K562 (cell line): ENCODE measurements around the gene ZFYVE16. TPM values are rescaled to one million over a fixed set of nuclear protein-coding genes. Genes with fewer than 3 reads are reported as not detected.

ENCODE experiments used
- ATAC-seq: fragments of 200-7000 bp; cut with Tn5 transposase; 3 replicates; pipeline ENCODE4 v1.9.1; 2020; ENCODE audit warnings: moderate library complexity
- BruUV-seq: library from RNA; stranded (reverse); fragments of 400-500 nt; replicated peaks from 2 replicates; lab custom pipeline; 2021; lab: Mats Ljungman, UMichigan
- CTCF ChIA-PET: fragments of 300-600 bp; formaldehyde crosslinking; extraction: SDS; loops from one replicate; lab custom pipeline; 2021; ENCODE audit warnings: low intra/inter-chr PET ratio; lab: Yijun Ruan, JAX
- POLR2A ChIA-PET: fragments of 300-600, 350-650 bp; sonication (Branson Sonifier 250); formaldehyde crosslinking; extraction: SDS; loops from one replicate; lab custom pipeline; 2021; ENCODE audit warnings: antibody characterized with exemption, inconsistent platforms; lab: Yijun Ruan, JAX
- DNase-seq, 4 experiments: peaks; one replicate each; pipeline versions ENCODE4 v3.0.0 to v3.0.0-alpha.2; 2011 to 2018; ENCODE audit warnings: low spot score in 3 of 4, mixed read lengths in 3 of 4; ENCODE audit errors: extremely low read depth in 1 of 4
- FAIRE-seq: peaks from 2 replicates; lab custom pipeline; 2011; peaks lifted over from hg19 to GRCh38; lab: Jason Lieb, UNC
- H2AFZ ChIP-seq: 2 replicates; pipeline ENCODE4 v1.6.0; 2011; ENCODE audit warnings: low read depth, low read length, control low read depth, inconsistent platforms
- H3K27ac ChIP-seq: fragments of 200-600 bp; 3 replicates; pipeline ENCODE4 v1.8.0; 2011; ENCODE audit warnings: low read depth, mild to moderate bottlenecking, control low read depth, inconsistent platforms, low read length, moderate library complexity, mixed read lengths; ENCODE audit errors: extremely low read depth
- H3K27me3 ChIP-seq, 2 experiments: fragments of 300-600 bp in 1 of 2; 2 replicates in 1 of 2; 3 replicates in 1 of 2; pipeline versions ENCODE4 v1.6.0 to v1.8.0; 2011; ENCODE audit warnings: inconsistent platforms in 2 of 2, low read length in 2 of 2, mild to moderate bottlenecking in 1 of 2, mixed read lengths in 1 of 2, moderate library complexity in 1 of 2; ENCODE audit not compliant: control insufficient read depth in 2 of 2, insufficient read depth in 2 of 2
- H3K36me3 ChIP-seq: fragments of 300-600 bp; 3 replicates; pipeline ENCODE4 v1.8.0; 2011; ENCODE audit warnings: mild to moderate bottlenecking, low read length, inconsistent platforms; ENCODE audit not compliant: control insufficient read depth, insufficient read depth
- H3K4me1 ChIP-seq, 2 experiments: fragments of 200-600 bp in 1 of 2; replicated peaks in 1 of 2; 2 replicates in 1 of 2; 3 replicates in 1 of 2; pipeline versions ENCODE4 v1.5.1 to v1.8.0; 2011; ENCODE audit warnings: inconsistent platforms in 2 of 2, low read length in 2 of 2, mild to moderate bottlenecking in 1 of 2, mixed read lengths in 1 of 2, moderate library complexity in 1 of 2; ENCODE audit not compliant: control insufficient read depth in 2 of 2, insufficient read depth in 2 of 2
- H3K4me2 ChIP-seq: 2 replicates; pipeline ENCODE4 v1.6.1; 2011; ENCODE audit warnings: low read length, control low read depth, inconsistent platforms, mixed read lengths; ENCODE audit not compliant: insufficient read depth
- H3K4me3 ChIP-seq: fragments of 200-600 bp; sonication (generic), shearing (Covaris generic); 2 replicates; pipeline ENCODE4 v1.5.1; 2016; ENCODE audit warnings: control low read depth, inconsistent platforms
- H3K79me2 ChIP-seq: fragments of 200-600 bp; 3 replicates; pipeline ENCODE4 v1.8.0; 2011; ENCODE audit warnings: low read length, inconsistent platforms; ENCODE audit not compliant: control insufficient read depth, insufficient read depth
- H3K9ac ChIP-seq, 2 experiments: 2 replicates each; pipeline versions ENCODE4 v1.6.0 to v1.6.1; 2011; ENCODE audit warnings: low read depth in 2 of 2, low read length in 2 of 2, control low read depth in 1 of 2, inconsistent platforms in 1 of 2, mild to moderate bottlenecking in 1 of 2, mixed read lengths in 1 of 2; ENCODE audit not compliant: insufficient read depth in 1 of 2
- H3K9me1 ChIP-seq: one replicate; pipeline ENCODE4 v1.6.0; 2011; ENCODE audit warnings: inconsistent platforms, mild to moderate bottlenecking, low read length, moderate library complexity; ENCODE audit not compliant: control insufficient read depth, insufficient read depth
- H3K9me3 ChIP-seq: replicated peaks from 2 replicates; pipeline ENCODE4 v1.5.1; 2011; ENCODE audit warnings: low read depth, low read length, inconsistent platforms; ENCODE audit not compliant: control insufficient read depth, insufficient read depth
- H4K20me1 ChIP-seq: replicated peaks from 2 replicates; pipeline ENCODE4 v1.6.1; 2011; ENCODE audit warnings: low read length, inconsistent platforms, mixed read lengths; ENCODE audit not compliant: control insufficient read depth, insufficient read depth
- ADNP ChIP-seq: fragments of 200-800 bp; sonication (Bioruptor generic); IDR thresholded peaks from 2 replicates; pipeline ENCODE4 v1.6.1; 2016; ENCODE audit warnings: missing genetic modification characterization, missing compliant biosample characterization
- CBX2 ChIP-seq: fragments of 200-600 bp; sonication (generic); IDR thresholded peaks from one replicate; pipeline ENCODE4 v1.6.1; 2012; ENCODE audit warnings: mild to moderate bottlenecking, low read length, inconsistent platforms; ENCODE audit not compliant: insufficient read depth, poor library complexity, severe bottlenecking
- TGIF2 ChIP-seq: sonication (generic); formaldehyde crosslinking; IDR thresholded peaks from 2 replicates; pipeline ENCODE4 v1.8.1; 2022; ENCODE audit warnings: mild to moderate bottlenecking, missing genetic modification reagents, moderate library complexity
- ZFPM2 ChIP-seq: fragments of 250-450 bp; sonication (Bioruptor Pico); IDR thresholded peaks from 2 replicates; pipeline ENCODE4 v1.5.1; 2022; ENCODE audit warnings: mild to moderate bottlenecking
- ZNF583 ChIP-seq: fragments of 250-450 bp; sonication (Bioruptor Pico); IDR thresholded peaks from 2 replicates; pipeline ENCODE4 v1.4.0; 2020
- ZNF644 ChIP-seq: fragments of 200-800 bp; sonication (Bioruptor generic); IDR thresholded peaks from 2 replicates; pipeline ENCODE4 v1.6.1; 2016; ENCODE audit warnings: low read depth, missing genetic modification characterization, missing compliant biosample characterization
- ZNF780A ChIP-seq: fragments of 250-450 bp; sonication (Bioruptor Pico); IDR thresholded peaks from 2 replicates; pipeline ENCODE4 v1.5.0; 2021; ENCODE audit warnings: mild to moderate bottlenecking
- WGBS: fragments of 100-300 bp; shearing (Covaris generic); methylation state at CpG from one replicate; pipeline ENCODE4 v1.1.6; 2016; ENCODE audit warnings: low coverage, mixed read lengths; ENCODE audit not compliant: insufficient coverage; ENCODE audit errors: missing lambda C conversion rate; 5-methylcytosine and 5-hydroxymethylcytosine counted together
- in situ Hi-C: fragments of 300-500 bp; cut with MboI; formaldehyde crosslinking; loops from 4 replicates; pipeline ENCODE4 v1.15.0; 2018; ENCODE audit warnings: inconsistent platforms, mixed read lengths
- intact Hi-C: fragments of 100-400 bp; cut with micrococcal nuclease; formaldehyde crosslinking; loops from 2 replicates; pipeline ENCODE4 v1.14.2; 2022
- polyA plus RNA-seq, 8 experiments: library from polyadenylated mRNA; depleted of rRNA in 4 of 8; stranded (reverse) in 5 of 8; unstranded in 3 of 8; fragments of >200 nt; fragmentation: Nextera tagmentation in 2 of 8; fragmentation: Illumina TruSeq in 1 of 8; extraction: Ambion mirVana in 2 of 8; extraction: Trizol in 1 of 8; gene quantifications; 2 replicates each; pipeline versions ENCODE4 v1.2.1 to v1.2.3, GENCODE V29; 2011 to 2014; ENCODE audit warnings: inconsistent platforms in 1 of 8, missing spikeins in 1 of 8
- total RNA-seq, 7 experiments: library from RNA; depleted of rRNA in 6 of 7; stranded (reverse); fragments of >200 nt in 6 of 7; fragmentation: Illumina TruSeq in 2 of 7; extraction: Trizol in 2 of 7; gene quantifications; 2 replicates each; pipeline versions ENCODE4 v1.2.1 to v1.2.3, GENCODE V29; 2011 to 2021; ENCODE audit warnings: low replicate concordance in 1 of 7
- TF ChIP-seq, protein P1 (sequence below): fragments of 250-450 bp; sonication (Bioruptor Pico); IDR thresholded peaks from 2 replicates; pipeline ENCODE4 v1.4.0; 2020; ENCODE audit warnings: mild to moderate bottlenecking, moderate library complexity, borderline replicate concordance

The ZFYVE16 gene
- total and polyA plus RNA-seq, 9 of the 15 experiments (the other 6 are each of a cell fraction or from before 2014, with no cell fraction given) = 6.0 to 18.9 (median 12.5) TPM

GRCh38 chr5:80495891-80496290, 88.0 kb downstream of the ZFYVE16 start:
- no TSS peak for BruUV-seq
- WGBS = 3% methylated on average over 2 of the region's 2 CpGs
- in situ Hi-C loops = no loop called here
- ChIA-PET POLR2A (no interaction called here), CTCF (no interaction called here)
- no peak overlapping the region for H3K4me3 ChIP-seq
- H3K4me1 ChIP-seq = no peaks in the 10 kb centered on the region
- no peak for FAIRE-seq
- intact Hi-C loops = no loop called here
- H3K4me2 ChIP-seq = no peak overlapping the region
- H3K79me2 ChIP-seq = no peaks in the 10 kb centered on the region
- TF ChIP-seq, protein P1, sequence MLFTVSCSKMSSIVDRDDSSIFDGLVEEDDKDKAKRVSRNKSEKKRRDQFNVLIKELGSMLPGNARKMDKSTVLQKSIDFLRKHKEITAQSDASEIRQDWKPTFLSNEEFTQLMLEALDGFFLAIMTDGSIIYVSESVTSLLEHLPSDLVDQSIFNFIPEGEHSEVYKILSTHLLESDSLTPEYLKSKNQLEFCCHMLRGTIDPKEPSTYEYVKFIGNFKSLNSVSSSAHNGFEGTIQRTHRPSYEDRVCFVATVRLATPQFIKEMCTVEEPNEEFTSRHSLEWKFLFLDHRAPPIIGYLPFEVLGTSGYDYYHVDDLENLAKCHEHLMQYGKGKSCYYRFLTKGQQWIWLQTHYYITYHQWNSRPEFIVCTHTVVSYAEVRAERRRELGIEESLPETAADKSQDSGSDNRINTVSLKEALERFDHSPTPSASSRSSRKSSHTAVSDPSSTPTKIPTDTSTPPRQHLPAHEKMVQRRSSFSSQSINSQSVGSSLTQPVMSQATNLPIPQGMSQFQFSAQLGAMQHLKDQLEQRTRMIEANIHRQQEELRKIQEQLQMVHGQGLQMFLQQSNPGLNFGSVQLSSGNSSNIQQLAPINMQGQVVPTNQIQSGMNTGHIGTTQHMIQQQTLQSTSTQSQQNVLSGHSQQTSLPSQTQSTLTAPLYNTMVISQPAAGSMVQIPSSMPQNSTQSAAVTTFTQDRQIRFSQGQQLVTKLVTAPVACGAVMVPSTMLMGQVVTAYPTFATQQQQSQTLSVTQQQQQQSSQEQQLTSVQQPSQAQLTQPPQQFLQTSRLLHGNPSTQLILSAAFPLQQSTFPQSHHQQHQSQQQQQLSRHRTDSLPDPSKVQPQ (CRISPR knock-in tag) = no peak
- TF ChIP-seq ZNF583 (CRISPR knock-in tag) = no peak
- TF ChIP-seq ZNF644 = no peak
- TF ChIP-seq TGIF2 (CRISPR knock-in tag) = no peak
- TF ChIP-seq CBX2 = no peak
- TF ChIP-seq ZNF780A (CRISPR knock-in tag) = no peak
- no peak for TF ChIP-seq ZFPM2
- TF ChIP-seq ADNP (tag) = no peak
- DNase-seq = no peak
- H3K9me1 ChIP-seq = no peaks in the 10 kb centered on the region
- H3K27ac ChIP-seq = no peak overlapping the region
- no peaks in the 10 kb centered on the region for H4K20me1 ChIP-seq
- no peaks in the 10 kb centered on the region for H3K36me3 ChIP-seq
- no peak for ATAC-seq
- H3K9me3 ChIP-seq = no peaks in the 10 kb centered on the region
- H3K27me3 ChIP-seq = peaks cover 4 to 11% of the 10 kb centered on the region in 2 experiments; a peak in 2 of 5 replicates
- no peak overlapping the region for H2AFZ ChIP-seq
- no peak overlapping the region for H3K9ac ChIP-seq
